CD4-positive, alpha-beta T cell treated with Interferon alpha-2 for 1 hour (primary cell): ENCODE results near the gene KLF11.

ENCODE experiments used
- DNase-seq, 2 donors: peaks; one replicate each; pipeline ENCODE4 v3.0.0-alpha.2; 2020 to 2022

KLF11 gene

GRCh38 chr2:10043256-10043905 lies at the start of gene KLF11:
Gene KLF11, plus strand, starts transcription at chr2:10043550. Its CDS starts 167 bp downstream, at chr2:10043717.
- peak; percentile 86 to 90 for DNase-seq

GRCh38 chr2:9994462-9994861 lies 48.9 kb upstream of the KLF11 start:
- DNase-seq = no peak

GRCh38 chr2:9995059-9995458 lies 48.3 kb upstream of the KLF11 start:
- no peak for DNase-seq

- DNase-seq = no peak
These were observed 47.0 kb upstream of the KLF11 start for GRCh38 chr2:9996321-9996720.

- no peak for DNase-seq
These were observed 45.4 kb upstream of the KLF11 start for GRCh38 chr2:9997936-9998335.

GRCh38 chr2:9998916-9999654 lies 44.3 kb upstream of the KLF11 start:
- no peak for DNase-seq

- no peak for DNase-seq
These were observed 43.7 kb upstream of the KLF11 start for GRCh38 chr2:9999693-10000092.

- no peak for DNase-seq
These were observed 42.8 kb upstream of the KLF11 start for GRCh38 chr2:10000541-10000940.

- DNase-seq = no peak
These were observed 41.8 kb upstream of the KLF11 start for GRCh38 chr2:10001586-10001985.

GRCh38 chr2:10002109-10002508 lies 41.2 kb upstream of the KLF11 start:
- no peak for DNase-seq

- DNase-seq = no peak
These were observed 40.7 kb upstream of the KLF11 start for GRCh38 chr2:10002681-10003080.

- DNase-seq = no peak
These were observed 39.9 kb upstream of the KLF11 start for GRCh38 chr2:10003206-10004125.

- no peak for DNase-seq
These were observed 38.9 kb upstream of the KLF11 start for GRCh38 chr2:10004401-10004800.

- DNase-seq = no peak
These were observed 38.5 kb upstream of the KLF11 start for GRCh38 chr2:10004836-10005235.

- no peak for DNase-seq
These were observed 37.7 kb upstream of the KLF11 start for GRCh38 chr2:10005461-10006235.

- no peak for DNase-seq
These were observed 36.9 kb upstream of the KLF11 start for GRCh38 chr2:10006236-10007161.

GRCh38 chr2:10007435-10007834 lies 35.9 kb upstream of the KLF11 start:
- DNase-seq = no peak

- DNase-seq = no peak
These were observed 35.2 kb upstream of the KLF11 start for GRCh38 chr2:10007921-10008808.

GRCh38 chr2:10008809-10009176 lies 34.6 kb upstream of the KLF11 start:
- DNase-seq = no peak

GRCh38 chr2:10009271-10009810 lies 34.0 kb upstream of the KLF11 start:
- no peak for DNase-seq
